Measurements from ENCODE around the gene SAMHD1. TPM values are rescaled to one million over a fixed set of nuclear protein-coding genes. Genes with fewer than 3 reads are reported as not detected.
"Not testable (repeated sequence)": the region's sequence is repeated elsewhere in the genome, so short reads cannot be mapped to it uniquely, and the experiment has no call there.

Gene SAMHD1
- total RNA-seq, 1 donor from 2014 or later: 44.1 TPM

GRCh38 chr20:36959242-36959641 lies 7.7 kb upstream of the SAMHD1 start:
- DNase-seq (no peak), ATAC-seq (ENCODE audit: poor library complexity) (no peak)
- intact Hi-C loops (cut with DNase I): no loop called here

GRCh38 chr20:36957875-36958667 lies 6.6 kb upstream of the SAMHD1 start:
- DNase-seq (no peak), ATAC-seq (ENCODE audit: poor library complexity) (peak; percentile 53)
- intact Hi-C loops (cut with DNase I): no loop called here

GRCh38 chr20:36956674-36957073 lies 5.2 kb upstream of the SAMHD1 start:
- no peak for ATAC-seq (ENCODE audit: poor library complexity)
- intact Hi-C loops (cut with DNase I): no loop called here
- no peak for DNase-seq

- DNase-seq (no peak), ATAC-seq (ENCODE audit: poor library complexity) (no peak)
- intact Hi-C loops (cut with DNase I): no loop called here
Measured at GRCh38 chr20:36956016-36956415, 4.5 kb upstream of the SAMHD1 start.

- no peak for DNase-seq
- intact Hi-C loops (cut with DNase I): no loop called here
- ATAC-seq (ENCODE audit: poor library complexity): no peak
Measured at GRCh38 chr20:36951979-36952738, 651 bp upstream of the SAMHD1 start.

- intact Hi-C loops (cut with DNase I): no loop called here
- peak; percentile 58 for DNase-seq
Measured at GRCh38 chr20:36950414-36951197, 902 bp downstream of the SAMHD1 start.

GRCh38 chr20:36941401-36941835 lies 10.1 kb downstream of the SAMHD1 start:
- intact Hi-C loops (cut with DNase I): no loop called here
- DNase-seq (no peak), ATAC-seq (ENCODE audit: poor library complexity) (no peak)

More at GRCh38 chr20:36950414-36951197, 902 bp downstream of the SAMHD1 start:
- peak; percentile 7 for ATAC-seq (ENCODE audit: poor library complexity)

GRCh38 chr20:36937402-36937770 lies 14.1 kb downstream of the SAMHD1 start:
- DNase-seq (no peak), ATAC-seq (ENCODE audit: poor library complexity) (no peak)
- intact Hi-C loops (cut with DNase I): no loop called here

- intact Hi-C loops (cut with DNase I); DNase-seq: not testable (repeated sequence)
- ATAC-seq (ENCODE audit: poor library complexity): peak; percentile 82
Measured at GRCh38 chr20:36936761-36937401, 14.6 kb downstream of the SAMHD1 start.

GRCh38 chr20:36936341-36936740 lies 15.2 kb downstream of the SAMHD1 start:
- no peak for ATAC-seq (ENCODE audit: poor library complexity)

GRCh38 chr20:36933571-36933970 lies 17.9 kb downstream of the SAMHD1 start:
- intact Hi-C loops (cut with DNase I); ATAC-seq (ENCODE audit: poor library complexity); DNase-seq: not testable (repeated sequence)

More at GRCh38 chr20:36936341-36936740, 15.2 kb downstream of the SAMHD1 start:
- DNase-seq: no peak
- intact Hi-C loops (cut with DNase I): no loop called here

GRCh38 chr20:36932476-36933426 lies 18.8 kb downstream of the SAMHD1 start:
- intact Hi-C loops (cut with DNase I): no loop called here
- DNase-seq (no peak), ATAC-seq (ENCODE audit: poor library complexity) (no peak)

GRCh38 chr20:36932067-36932466 lies 19.4 kb downstream of the SAMHD1 start:
- DNase-seq; ATAC-seq (ENCODE audit: poor library complexity); intact Hi-C loops (cut with DNase I): not testable (repeated sequence)

GRCh38 chr20:36929691-36930090 lies 21.8 kb downstream of the SAMHD1 start:
- intact Hi-C loops (cut with DNase I): no loop called here
- no peak for DNase-seq
- no peak for ATAC-seq (ENCODE audit: poor library complexity)

- ATAC-seq (ENCODE audit: poor library complexity) (no peak), DNase-seq (no peak)
- intact Hi-C loops (cut with DNase I): no loop called here
Measured at GRCh38 chr20:36929290-36929689, 22.2 kb downstream of the SAMHD1 start.

- ATAC-seq (ENCODE audit: poor library complexity) (no peak), DNase-seq (no peak)
- intact Hi-C loops (cut with DNase I): no loop called here
Measured at GRCh38 chr20:36927704-36928103, 23.8 kb downstream of the SAMHD1 start.

- intact Hi-C loops (cut with DNase I): no loop called here
- no peak for ATAC-seq (ENCODE audit: poor library complexity)
- DNase-seq: no peak
Measured at GRCh38 chr20:36926653-36927200, 24.8 kb downstream of the SAMHD1 start.

Measured in Right ventricle myocardium superior (tissue), 1 donor.